GM19043 (cell line): Measurements from ENCODE around the gene CST9L.

Source experiments
- ATAC-seq: cut with Tn5 transposase; IDR thresholded peaks from one replicate; pipeline ENCODE4 v1.9.1; 2021; ENCODE audit warnings: low read depth; ENCODE audit not compliant: unreplicated experiment

The CST9L gene, protein sequence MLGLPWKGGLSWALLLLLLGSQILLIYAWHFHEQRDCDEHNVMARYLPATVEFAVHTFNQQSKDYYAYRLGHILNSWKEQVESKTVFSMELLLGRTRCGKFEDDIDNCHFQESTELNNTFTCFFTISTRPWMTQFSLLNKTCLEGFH

DNA sequence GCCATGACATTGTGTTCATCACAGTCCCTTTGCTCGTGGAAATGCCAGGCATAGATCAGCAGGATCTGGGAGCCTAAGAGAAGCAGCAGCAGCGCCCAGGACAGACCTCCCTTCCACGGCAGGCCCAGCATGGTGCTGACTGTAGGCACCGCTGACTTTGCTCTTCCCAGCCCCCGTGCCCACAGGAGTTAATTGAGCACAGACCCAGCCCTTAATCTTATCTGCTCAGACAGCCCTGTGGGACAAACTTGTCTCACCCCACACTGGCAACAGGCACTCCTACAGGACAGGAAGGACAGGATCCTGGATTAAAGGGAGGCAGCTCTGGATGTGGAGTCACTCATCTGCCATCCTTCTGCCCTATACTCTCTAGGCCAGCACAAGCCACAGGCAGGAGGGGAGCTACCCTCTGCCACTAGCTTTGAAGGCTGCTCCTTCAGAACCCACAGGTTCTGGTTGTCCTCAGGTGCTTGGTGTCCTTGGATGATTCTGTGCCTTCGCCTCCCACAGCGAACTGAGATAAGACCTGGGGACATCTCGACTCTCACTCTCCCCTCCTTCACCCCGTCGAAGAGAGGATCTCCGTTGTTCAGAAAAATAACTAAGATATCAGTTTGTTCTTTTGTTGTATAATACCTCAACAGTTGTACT is at the start of gene CST9L:
CST9L (minus strand) TSS at position 165 of the 651 bp plus-strand sequence; CDS start at position 131, 34 bp downstream.
- ATAC-seq, result no peak

DNA sequence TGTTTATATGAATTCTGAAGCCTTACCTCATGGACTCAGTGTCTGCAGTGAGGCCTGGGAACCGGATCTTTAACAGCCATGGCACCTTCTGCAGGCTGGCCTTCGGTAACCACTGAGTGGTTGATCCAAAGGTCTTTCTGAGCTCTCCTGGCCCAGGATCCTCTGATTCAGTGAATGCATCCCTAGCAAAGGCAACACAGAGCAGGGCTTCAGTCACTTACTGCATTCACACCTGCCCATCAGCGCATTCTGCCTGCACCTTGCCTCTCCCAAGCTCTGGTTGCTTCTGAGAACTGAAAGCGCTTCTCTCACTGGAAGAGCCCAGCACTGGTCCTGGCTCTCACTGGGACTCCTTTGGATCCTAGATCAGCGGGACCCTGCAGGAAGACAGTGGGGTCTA is 45.9 kb upstream of the CST9L start:
- ATAC-seq, result no peak

DNA sequence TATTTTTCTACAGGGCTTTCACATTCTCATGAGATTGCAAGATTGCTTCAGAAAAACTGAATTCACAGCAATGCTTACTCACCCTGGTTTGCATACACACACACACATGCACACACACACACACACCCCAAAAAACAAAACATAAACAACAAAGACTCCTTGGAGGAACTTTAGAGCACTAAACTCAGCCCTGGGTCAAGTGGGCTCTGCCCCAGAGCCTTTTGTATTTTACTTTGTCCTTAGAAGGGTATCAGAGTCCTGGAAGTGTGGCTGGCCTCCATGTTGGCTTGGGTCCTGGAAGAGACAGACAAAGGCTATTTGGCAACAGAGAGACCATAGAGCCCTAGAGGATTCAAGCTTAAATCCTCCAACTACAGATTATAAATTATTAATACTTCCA is 45.4 kb upstream of the CST9L start:
- ATAC-seq, result no peak

DNA sequence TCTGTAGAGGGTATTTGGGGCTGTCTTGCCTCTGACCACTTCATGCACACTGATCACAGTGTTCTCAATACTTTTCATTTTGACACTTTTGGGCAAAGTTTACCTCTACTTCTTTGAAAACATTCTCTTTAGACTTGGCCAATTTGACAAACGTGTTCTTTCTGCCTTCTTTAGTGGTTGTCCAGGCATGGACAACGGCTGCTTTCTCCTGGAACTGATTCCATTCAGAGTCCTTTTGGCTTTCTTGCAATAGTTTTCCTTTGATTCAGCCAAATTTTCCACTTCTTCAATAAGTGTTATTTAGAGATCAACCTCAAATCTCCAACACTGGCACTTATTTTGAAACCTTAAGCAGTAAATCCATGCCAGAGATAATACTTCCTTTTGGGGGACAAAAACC is 44.1 kb upstream of the CST9L start:
- ATAC-seq, result no peak

DNA sequence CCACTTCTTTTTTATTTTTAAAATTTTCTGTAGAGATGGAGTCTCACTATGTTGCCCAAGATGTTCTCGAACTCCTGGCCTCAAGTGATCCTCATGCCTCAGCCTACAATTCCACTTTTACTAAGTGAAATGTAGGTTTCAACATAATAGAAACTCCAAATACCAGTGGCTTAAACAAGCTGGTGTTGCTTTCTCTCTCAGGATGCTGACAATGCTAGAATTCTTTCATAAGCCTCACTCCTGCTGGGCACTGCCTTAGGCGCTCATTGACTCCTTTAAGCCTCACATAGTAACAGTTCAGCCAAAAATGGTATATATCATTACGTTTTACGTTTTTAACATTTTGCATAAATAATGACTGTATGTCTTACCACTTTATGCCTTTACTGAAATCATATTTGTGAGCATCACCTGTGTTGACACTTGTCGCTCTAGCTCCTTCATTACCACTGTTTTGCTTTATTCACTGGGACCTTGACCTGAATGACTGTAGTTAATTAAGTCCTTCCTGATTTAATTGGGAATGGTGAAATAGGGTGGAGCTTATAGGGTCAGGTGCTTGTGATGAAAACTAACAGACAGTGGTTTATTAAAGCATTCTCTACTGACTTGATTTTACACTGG is 41.3 kb upstream of the CST9L start:
- no peak for ATAC-seq

DNA sequence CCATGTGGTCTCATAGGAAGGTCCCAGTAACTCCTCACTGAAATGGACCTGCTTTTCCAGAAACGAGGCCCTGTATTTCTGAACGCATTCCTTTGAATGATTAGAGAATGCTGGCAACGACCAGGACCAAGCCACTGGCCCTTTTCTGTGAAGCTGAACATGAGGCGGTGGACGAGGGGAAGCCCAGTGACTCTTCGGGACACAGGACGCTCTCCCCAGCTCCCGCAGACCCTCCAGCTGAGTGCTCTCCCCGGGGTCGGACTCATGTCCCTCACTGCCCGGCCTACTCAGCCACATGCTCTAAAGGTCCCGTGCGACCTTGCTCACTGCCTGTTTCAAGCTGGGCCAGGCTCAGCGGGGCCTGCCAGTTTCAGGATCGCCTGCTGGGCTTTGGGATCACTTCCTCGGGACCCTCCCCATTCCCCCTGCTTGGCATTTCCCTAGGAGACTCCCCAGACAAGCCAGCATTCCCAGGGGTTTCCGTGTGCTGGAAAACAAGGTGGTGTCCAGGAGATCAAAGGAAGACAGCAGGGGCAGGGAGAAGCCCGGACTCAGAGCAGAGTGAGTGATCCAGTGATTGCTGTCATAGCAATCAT is 40.1 kb upstream of the CST9L start:
- ATAC-seq, result no peak

DNA sequence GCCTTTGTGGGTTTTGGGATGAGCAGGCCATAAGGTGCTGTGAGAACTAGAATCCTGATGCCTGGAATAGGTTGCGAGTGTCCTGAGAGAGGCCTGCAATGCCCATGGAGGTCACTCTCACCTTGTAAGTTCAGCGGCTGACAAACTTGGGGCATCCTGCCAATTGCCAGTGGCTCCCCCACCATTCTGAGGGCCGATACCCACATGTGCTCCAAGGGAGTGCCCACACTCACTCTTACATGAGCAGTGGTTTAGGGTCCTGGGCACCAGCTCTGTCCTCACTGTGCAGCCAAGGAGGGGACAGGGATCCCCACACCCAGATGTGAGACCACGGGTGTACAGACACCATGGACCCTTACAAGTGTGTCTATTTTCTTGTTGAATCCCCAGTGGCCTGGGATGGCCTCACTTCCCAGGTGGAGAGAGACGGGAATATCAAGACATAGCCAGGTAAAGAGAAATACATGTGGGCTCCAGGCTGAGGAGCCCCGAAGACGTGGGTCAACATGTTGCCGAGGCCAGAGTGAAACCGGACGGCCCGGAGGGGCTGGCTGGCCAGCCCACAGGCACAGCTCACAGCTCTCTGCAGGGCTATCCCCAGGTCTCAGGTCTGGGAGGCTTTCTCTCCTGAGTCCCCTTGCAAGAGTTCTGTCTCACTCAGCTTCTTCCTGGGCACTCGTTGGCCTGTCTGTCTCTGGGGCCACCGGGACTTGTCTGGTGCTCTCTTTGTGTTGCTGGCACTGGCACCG is 39.4 kb upstream of the CST9L start:
- ATAC-seq, result no peak

DNA sequence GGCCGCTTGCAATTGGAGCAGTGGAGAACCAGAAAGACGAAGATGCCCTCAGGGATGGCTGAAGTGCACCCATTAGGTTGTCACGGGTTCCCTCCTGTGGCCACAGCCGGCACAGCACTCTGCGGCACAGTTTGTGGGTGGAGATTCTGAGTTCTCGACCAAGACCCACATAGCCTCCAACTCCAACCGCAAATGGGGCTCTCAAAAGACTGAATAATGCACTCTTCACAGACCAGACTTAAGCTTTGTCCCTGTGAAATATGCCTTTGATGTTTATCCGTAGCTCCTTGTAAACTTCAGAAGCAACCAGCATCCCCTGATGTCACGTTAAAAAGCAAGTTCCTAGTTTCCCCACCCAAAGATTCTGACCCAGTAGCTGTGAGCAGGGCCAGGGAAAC is 38.4 kb upstream of the CST9L start:
- ATAC-seq, result peak; percentile 74

DNA sequence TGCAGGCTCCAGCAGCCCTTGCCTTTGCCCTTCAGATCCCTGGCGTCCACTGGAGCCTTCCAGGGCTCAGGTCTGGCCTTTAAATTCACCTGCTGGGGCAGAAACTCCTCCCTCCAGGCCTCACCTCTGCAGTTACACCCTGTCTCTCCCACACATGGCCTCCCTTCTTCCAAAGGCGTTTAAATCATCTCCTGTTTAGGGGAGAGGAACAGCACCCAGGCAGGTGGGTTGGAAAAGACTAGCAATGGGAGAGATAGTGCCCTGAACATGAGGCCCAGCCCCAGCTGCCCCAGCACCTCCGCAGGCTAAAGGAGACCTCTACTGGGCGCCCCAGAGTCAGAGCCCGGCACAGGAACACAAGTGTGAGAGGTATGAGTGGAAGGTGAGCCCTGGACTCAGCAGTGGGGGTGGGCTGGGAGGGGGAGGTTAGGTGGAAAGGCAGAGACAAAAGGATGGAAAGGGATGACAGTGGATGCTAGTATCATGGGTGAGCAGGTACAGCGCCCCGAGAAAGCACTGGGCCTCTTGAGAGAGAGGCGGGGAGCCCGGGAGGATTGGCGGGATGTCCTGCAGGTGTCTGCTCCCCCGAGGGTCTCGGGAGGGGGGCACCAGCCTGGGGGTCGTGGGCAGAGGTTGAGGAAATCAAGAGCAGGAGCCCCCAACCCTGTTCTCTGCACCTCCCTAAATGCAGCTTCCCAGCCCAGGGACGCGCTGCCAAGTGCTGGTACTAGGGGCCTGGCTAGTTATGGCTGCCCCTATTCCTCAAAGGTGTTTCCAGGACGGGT is 37.8 kb upstream of the CST9L start, which contains the start of gene CST9:
CST9 (minus strand) TSS at position 51 of the 785 bp plus-strand sequence. CDS start 53 bp downstream, outside the sequence.
- ATAC-seq, result no peak

DNA sequence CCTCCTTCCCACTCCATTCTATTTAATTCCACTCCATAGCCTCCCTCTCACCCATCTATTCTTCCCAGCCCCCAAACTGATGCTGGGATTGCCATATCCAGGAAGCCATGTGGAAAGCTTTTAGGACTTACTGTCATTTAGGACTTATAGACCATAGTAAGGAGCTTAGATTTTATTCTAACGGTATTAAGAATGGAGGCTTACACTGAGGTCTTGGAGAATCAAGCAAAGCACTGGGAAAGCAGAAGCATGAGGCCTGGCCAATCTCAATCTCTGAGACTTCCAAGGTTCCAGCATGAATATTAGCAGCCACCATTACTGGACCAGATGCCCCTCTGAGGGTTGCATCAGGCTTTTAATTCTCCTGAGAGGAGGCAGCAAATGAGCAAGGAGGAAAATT is 36.0 kb upstream of the CST9L start:
- ATAC-seq, result no peak

DNA sequence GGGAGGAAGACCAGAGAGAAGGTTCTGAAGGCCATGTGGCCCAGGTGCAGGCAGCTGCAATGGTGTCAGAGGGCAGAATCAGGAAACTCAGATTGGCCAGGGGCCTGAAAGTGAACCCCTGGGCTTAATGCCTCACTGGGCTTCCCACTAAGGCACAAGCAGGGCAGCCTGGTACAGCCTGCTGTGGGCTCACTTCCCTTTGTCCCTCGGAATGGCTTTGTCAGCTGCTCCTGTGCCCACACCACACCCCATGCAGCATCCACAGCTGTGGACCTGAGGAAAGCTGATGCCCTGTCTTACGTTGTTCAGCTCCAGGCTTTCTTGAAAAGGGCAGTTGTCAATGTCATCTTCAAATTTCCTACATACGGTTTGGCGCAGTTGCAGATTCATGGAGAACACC is 35.0 kb upstream of the CST9L start:
- ATAC-seq, result no peak

DNA sequence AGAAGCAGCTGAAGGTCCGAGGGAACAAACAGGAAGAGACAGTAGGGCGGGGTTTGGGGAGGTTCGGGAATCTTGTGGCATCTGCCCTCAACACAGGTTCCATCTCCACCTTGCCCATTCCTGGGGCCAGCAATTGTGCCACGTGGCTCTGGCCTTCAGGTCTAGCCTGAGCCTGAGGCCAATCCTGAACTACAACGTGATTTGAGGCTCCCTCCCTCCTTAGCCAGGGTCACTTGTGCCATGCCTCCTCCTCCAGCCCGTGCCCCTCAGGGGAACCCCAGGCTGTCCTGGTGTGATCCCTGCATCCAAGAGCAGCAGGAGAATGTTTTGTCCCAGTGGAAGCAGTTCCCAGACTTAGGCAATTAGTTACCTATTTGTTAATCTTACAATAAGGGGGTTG is 34.4 kb upstream of the CST9L start:
- no peak for ATAC-seq

DNA sequence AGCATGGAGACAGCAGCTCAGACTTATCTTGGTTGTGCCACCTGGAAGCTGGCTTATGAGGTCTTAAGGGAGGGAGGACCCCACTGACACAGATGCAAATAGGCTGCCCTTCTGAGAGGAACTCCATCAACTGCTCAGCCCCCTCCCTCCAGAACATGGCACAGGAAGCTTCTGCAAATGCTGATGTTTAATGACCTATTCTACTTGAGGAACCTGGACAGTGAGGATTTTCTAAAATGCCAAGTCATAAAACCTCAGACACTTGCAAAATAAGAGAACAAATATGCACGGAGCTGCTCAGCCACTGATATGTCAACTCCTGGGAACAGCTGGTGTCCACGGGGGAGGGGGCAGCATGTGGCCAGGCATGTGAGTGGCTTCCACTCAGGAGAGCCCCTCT is 34.0 kb upstream of the CST9L start:
- no peak for ATAC-seq

DNA sequence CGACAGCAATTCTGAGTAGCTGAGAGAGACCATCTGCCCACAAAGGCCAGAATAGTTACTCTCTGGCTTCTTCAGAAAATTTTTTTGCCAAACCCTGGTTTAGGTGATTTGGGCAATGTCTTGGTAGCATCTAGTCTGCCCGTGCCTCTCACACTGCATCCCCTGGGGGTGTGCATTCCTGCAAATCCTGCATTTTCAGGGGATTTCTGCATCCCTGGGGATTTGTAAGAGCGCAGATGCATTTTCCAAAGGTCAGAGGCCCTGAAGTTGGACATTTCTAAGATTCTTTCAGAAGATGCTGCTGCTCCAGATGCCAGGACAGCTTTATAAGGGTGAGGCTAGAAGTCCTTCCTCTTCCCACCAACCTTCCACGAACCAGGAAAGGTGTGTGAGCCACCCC is 33.4 kb upstream of the CST9L start:
- no peak for ATAC-seq

DNA sequence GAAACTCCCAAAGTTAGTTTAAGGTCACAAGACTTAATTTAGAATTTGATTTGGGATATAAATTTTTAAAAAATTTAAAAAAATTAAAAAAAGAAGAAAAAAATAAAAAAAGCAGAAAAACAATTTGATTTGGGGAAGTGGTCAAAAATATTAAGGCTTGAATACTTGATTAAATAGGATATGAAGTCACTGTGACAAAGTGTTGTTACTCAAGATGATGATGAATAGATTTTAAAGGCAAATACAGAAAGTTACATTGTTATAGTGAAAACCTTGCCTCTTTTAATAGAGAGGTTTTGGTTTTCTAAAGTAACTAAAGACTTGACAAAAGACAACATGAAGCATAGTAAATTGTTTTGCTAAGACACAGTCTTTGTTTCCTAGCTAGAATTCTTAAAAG is 30.2 kb upstream of the CST9L start:
- ATAC-seq, result no peak

DNA sequence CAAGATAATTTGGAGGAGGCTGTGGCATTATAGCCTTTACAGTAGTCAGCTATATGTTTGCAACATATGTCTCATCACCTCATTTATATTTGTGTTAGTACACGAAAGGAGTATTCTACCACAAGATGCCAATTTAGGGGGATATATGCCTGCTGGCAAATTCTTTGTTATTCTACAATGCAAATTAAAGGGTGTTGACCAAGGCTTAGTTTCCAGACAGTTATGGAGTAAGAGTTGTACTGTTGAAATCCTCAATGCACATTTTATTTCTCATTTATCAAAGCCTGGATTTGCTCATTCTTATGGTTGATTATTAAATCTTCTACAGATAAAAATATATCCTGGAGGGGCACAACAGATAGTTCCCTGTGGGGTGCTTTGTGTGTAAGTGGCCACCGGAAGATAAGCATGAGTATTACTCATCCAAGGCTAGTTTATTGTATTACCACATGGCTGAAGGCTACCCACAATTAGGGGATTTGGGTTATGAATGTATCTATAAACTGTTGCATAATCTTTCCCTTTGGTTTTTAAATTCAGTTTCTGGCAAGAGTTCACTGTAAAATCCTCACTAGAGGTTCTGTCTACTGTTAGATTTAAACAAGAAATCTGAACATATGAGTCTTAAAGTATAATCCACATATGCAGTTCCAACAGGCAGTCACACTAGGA is 28.4 kb upstream of the CST9L start:
- ATAC-seq, result no peak

DNA sequence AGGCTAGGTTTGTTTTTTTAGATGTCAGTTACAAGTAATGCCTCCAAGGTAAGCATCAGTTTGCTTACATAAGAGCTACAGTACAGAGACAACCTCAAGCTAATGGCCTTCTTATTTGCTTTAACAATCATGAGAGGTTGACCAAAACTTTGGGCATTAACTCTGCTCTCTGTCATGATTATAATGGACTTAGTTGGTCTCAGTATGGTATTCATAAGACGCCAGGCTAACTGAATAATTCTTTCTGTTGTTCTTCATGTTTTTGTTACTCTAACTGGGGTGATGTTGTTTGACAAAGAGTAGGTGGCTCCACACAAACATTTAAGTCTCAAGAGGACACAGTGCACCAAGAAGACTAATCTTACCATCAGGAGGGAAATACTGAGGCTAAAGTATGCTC is 27.7 kb upstream of the CST9L start:
- ATAC-seq, result no peak

DNA sequence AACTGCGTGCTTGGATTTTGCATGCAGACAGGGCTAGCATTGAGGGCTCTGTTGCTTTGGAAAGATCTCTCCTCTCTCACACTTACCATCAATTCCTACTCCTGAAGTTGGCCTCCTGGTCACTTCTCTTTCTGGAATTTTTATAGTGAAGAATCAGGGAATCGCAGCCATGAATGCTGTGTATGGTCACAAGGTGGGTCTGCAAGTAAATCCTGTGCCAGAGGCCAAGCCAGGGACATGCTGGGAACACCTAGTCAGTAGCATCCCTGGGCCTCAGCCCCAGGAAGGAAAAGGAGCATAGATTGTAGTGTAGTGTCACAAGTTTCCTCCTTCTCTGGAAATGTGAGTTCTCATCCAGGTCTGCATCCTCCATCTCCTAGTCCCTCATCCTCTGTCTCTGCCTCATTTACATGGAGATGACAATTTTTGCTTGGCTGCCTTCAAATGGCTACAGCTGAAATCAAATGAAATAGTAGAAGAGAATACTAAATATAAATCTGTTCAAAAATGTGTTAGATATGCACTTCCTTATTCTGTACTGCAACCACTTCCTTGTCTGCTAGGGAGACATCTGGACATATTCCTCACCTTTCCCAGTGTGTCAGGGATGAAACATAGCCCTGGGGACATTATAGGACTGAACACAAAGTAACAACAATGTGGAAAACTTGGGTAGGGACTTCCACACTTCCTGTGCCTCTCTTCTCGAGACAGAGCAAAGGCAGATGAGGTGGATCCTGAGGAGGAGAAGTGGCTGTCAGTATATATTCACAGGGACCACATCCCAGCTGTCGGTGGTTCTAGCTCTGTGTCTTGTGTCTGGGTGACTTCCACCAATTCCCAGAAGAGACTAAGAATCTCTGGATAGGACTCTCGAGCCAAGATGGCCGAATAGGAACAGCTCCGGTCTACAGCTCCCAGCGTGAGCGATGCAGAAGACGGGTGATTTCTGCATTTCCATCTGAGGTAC is 20.4 kb upstream of the CST9L start:
- ATAC-seq, result no peak

DNA sequence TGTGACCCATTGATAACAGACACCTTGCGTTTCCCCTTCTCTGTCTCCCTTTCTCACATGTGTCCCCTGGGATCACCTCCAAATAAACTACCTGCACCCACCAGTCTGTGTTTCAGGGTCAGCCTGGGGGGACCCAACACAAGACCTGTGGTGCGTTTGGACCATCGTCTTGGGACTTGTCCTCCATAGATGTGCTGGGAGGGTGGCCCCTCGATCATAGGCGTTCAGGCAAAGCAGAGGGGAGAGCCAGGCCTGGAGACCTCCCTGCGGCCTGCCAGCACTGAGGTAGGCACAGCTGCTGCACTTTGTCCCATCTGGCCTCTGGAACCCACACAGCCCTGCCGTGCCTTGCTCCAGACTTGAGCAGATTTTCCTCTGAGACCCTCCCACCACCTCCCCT is 19.3 kb upstream of the CST9L start:
- no peak for ATAC-seq
